GM12878 (cell line): ENCODE data around the gene SLC39A2. TPM values are rescaled to one million over a fixed set of nuclear protein-coding genes. Genes with fewer than 3 reads are reported as not detected.

Source experiments
- ATAC-seq: fragments of 200-7000 bp; cut with Tn5 transposase; 3 replicates; pipeline ENCODE4 v1.9.1; 2020; ENCODE audit warnings: mild to moderate bottlenecking, moderate library complexity
- BruUV-seq: library from RNA; stranded (reverse); fragments of 400-500 nt; replicated peaks from 2 replicates; lab custom pipeline; 2021; lab: Mats Ljungman, UMichigan
- CTCF ChIA-PET: fragments of 300-600 bp; sonication (Branson Sonifier 250); formaldehyde crosslinking; extraction: SDS; loops from one replicate; lab custom pipeline; 2021; ENCODE audit warnings: inconsistent platforms; lab: Yijun Ruan, JAX
- POLR2A ChIA-PET: fragments of 350-600 bp; formaldehyde crosslinking; extraction: SDS; loops from one replicate; lab custom pipeline; 2021; ENCODE audit warnings: inconsistent platforms; lab: Charles Lee
- RAD21 ChIA-PET: fragments of 300-600 bp; sonication (Branson Sonifier 250); formaldehyde crosslinking; loops from one replicate; lab custom pipeline; 2023; ENCODE audit warnings: antibody characterized with exemption; ENCODE audit not compliant: unreplicated experiment; lab: Charles Lee
- SMC1A ChIA-PET: fragments of 300-600 bp; sonication (Branson Sonifier 250); formaldehyde crosslinking; loops from one replicate; lab custom pipeline; 2023; ENCODE audit not compliant: unreplicated experiment, uncharacterized antibody; lab: Charles Lee
- DNase-seq: peaks from one replicate; pipeline ENCODE4 v3.0.0-alpha.2; 2011; ENCODE audit warnings: low read depth, low spot score
- FAIRE-seq: peaks from 3 replicates; lab custom pipeline; 2011; peaks lifted over from hg19 to GRCh38; lab: Jason Lieb, UNC
- H2AFZ ChIP-seq: 2 replicates; pipeline ENCODE4 v1.6.0; 2011; ENCODE audit warnings: low read depth, low read length, control low read depth; ENCODE audit not compliant: control insufficient read depth
- H3K27ac ChIP-seq: 2 replicates; pipeline ENCODE4 v1.5.1; 2011; ENCODE audit warnings: control low read depth; ENCODE audit not compliant: control insufficient read depth, insufficient read depth
- H3K27me3 ChIP-seq, 2 experiments: replicated peaks in 1 of 2; 2 replicates each; pipeline versions ENCODE4 v1.6.0 to v1.6.1; 2011; ENCODE audit warnings: low read length in 1 of 2; ENCODE audit not compliant: control insufficient read depth in 2 of 2, insufficient read depth in 2 of 2
- H3K36me3 ChIP-seq, 2 experiments: 2 replicates each; pipeline ENCODE4 v1.5.1; 2011; ENCODE audit warnings: low read length in 1 of 2; ENCODE audit not compliant: control insufficient read depth in 2 of 2, insufficient read depth in 2 of 2
- H3K4me1 ChIP-seq: 2 replicates; pipeline ENCODE4 v1.6.1; 2011; ENCODE audit warnings: mild to moderate bottlenecking, low read length, moderate library complexity, mixed read lengths; ENCODE audit not compliant: control insufficient read depth, insufficient read depth
- H3K4me2 ChIP-seq: 2 replicates; pipeline ENCODE4 v1.6.0; 2011; ENCODE audit warnings: control low read depth; ENCODE audit not compliant: control insufficient read depth, insufficient read depth
- H3K4me3 ChIP-seq: fragments of 200-600 bp; sonication (generic); 2 replicates; pipeline ENCODE4 v1.5.1; 2016
- H3K79me2 ChIP-seq: 2 replicates; pipeline ENCODE4 v1.6.0; 2011; ENCODE audit warnings: low read length; ENCODE audit not compliant: control insufficient read depth, insufficient read depth
- H3K9ac ChIP-seq: 2 replicates; pipeline ENCODE4 v1.8.0; 2011; ENCODE audit warnings: low read length, control low read depth, mixed read lengths; ENCODE audit not compliant: control insufficient read depth, insufficient read depth
- H3K9me3 ChIP-seq: replicated peaks from 3 replicates; pipeline ENCODE4 v1.5.1; 2011; ENCODE audit warnings: mild to moderate bottlenecking, low read length; ENCODE audit not compliant: control insufficient read depth, insufficient read depth
- H4K20me1 ChIP-seq: 2 replicates; pipeline ENCODE4 v1.6.0; 2011; ENCODE audit not compliant: control insufficient read depth, insufficient read depth
- CBFB ChIP-seq: IDR thresholded peaks from 2 replicates; pipeline ENCODE4 v1.6.1; 2016; ENCODE audit warnings: antibody characterized with exemption, low read depth
- JUND ChIP-seq: IDR thresholded peaks from 2 replicates; pipeline ENCODE4 v1.6.1; 2012; ENCODE audit warnings: low read depth, mild to moderate bottlenecking, low read length, improper control_type of control experiment, moderate library complexity
- MTA2 ChIP-seq: fragments of 450-650 bp; IDR thresholded peaks from 2 replicates; pipeline ENCODE4 v1.6.1; 2016; ENCODE audit warnings: low read depth, mild to moderate bottlenecking, moderate library complexity
- MTA3 ChIP-seq: IDR thresholded peaks from 2 replicates; pipeline ENCODE4 v1.6.1; 2012; ENCODE audit warnings: low read length, inconsistent platforms, borderline replicate concordance
- MYB ChIP-seq: fragments of 150-350 bp; IDR thresholded peaks from 2 replicates; pipeline ENCODE4 v1.6.1; 2014; ENCODE audit warnings: mild to moderate bottlenecking, low read depth, low read length, borderline replicate concordance
- NR2C1 ChIP-seq: fragments of 450-650 bp; IDR thresholded peaks from 2 replicates; pipeline ENCODE4 v1.6.1; 2017; ENCODE audit warnings: antibody characterized with exemption, mild to moderate bottlenecking, moderate library complexity
- NR2F1 ChIP-seq: fragments of 450-650 bp; conservative IDR thresholded peaks from 2 replicates; pipeline ENCODE4 v1.6.1; 2017; ENCODE audit warnings: mild to moderate bottlenecking
- POLR2AphosphoS2 ChIP-seq: IDR thresholded peaks from 2 replicates; pipeline ENCODE4 v1.6.1; 2011; ENCODE audit warnings: low read depth, mild to moderate bottlenecking, low read length, improper control_type of control experiment, moderate library complexity
- SREBF2 ChIP-seq: IDR thresholded peaks from 2 replicates; pipeline ENCODE4 v1.6.1; 2012; ENCODE audit warnings: mild to moderate bottlenecking, low read length
- WRNIP1 ChIP-seq: IDR thresholded peaks from 2 replicates; pipeline ENCODE4 v1.6.1; 2011; ENCODE audit warnings: low read depth, low read length, improper control_type of control experiment, borderline replicate concordance
- ZBED1 ChIP-seq: IDR thresholded peaks from 2 replicates; pipeline ENCODE4 v1.6.1; 2016; ENCODE audit warnings: borderline replicate concordance
- WGBS: methylation state at CpG from one replicate; pipeline ENCODE4 v1.1.6; 2016; ENCODE audit warnings: low lambda C conversion rate; ENCODE audit not compliant: insufficient replicate concordance, insufficient coverage; ENCODE audit errors: missing lambda C conversion rate; 5-methylcytosine and 5-hydroxymethylcytosine counted together
- in situ Hi-C: fragments of 300-500 bp; cut with MboI; formaldehyde crosslinking; loops from 9 replicates; pipeline ENCODE4 v1.14.3; 2018; ENCODE audit warnings: mixed read lengths
- intact Hi-C: fragments of 100-400 bp; cut with micrococcal nuclease; formaldehyde crosslinking; loops from one replicate; pipeline ENCODE4 v1.14.2; 2022; ENCODE audit not compliant: unreplicated experiment
- polyA plus RNA-seq, 11 experiments: library from polyadenylated mRNA; depleted of rRNA in 4 of 11; unstranded in 6 of 11; stranded (reverse) in 5 of 11; fragments of >200 nt; fragmentation: Nextera tagmentation in 4 of 11; fragmentation: Illumina TruSeq in 1 of 11; extraction: Ambion mirVana in 4 of 11; extraction: Trizol in 1 of 11; gene quantifications; 1 replicate in 1 of 11; 2 replicates in 10 of 11; pipeline versions ENCODE4 v1.2.1 to v1.2.3, GENCODE V29; 2011 to 2016; ENCODE audit warnings: inconsistent platforms in 2 of 11, missing spikeins in 2 of 11, low read depth in 1 of 11
- total RNA-seq, 4 experiments: library from RNA; depleted of rRNA in 3 of 4; stranded (reverse); fragments of >200 nt in 3 of 4; fragmentation: Illumina TruSeq in 1 of 4; extraction: Trizol in 1 of 4; gene quantifications; 2 replicates each; pipeline versions ENCODE4 v1.2.1 to v1.2.3, GENCODE V29; 2013 to 2021
- TF ChIP-seq, protein P1 (sequence below): IDR thresholded peaks from 2 replicates; pipeline ENCODE4 v1.6.1; 2012; ENCODE audit warnings: mild to moderate bottlenecking, low read depth, low read length

The SLC39A2 gene
- total and polyA plus RNA-seq, 10 of the 15 experiments (the other 5 are each of a cell fraction or from before 2014, with no cell fraction given), result 0.06 to 0.14 (median 0.11) TPM; not detected in 6

GRCh38 chr14:20978687-20979086 lies 20.4 kb upstream of the SLC39A2 start (continued):
- TF ChIP-seq, protein P1, sequence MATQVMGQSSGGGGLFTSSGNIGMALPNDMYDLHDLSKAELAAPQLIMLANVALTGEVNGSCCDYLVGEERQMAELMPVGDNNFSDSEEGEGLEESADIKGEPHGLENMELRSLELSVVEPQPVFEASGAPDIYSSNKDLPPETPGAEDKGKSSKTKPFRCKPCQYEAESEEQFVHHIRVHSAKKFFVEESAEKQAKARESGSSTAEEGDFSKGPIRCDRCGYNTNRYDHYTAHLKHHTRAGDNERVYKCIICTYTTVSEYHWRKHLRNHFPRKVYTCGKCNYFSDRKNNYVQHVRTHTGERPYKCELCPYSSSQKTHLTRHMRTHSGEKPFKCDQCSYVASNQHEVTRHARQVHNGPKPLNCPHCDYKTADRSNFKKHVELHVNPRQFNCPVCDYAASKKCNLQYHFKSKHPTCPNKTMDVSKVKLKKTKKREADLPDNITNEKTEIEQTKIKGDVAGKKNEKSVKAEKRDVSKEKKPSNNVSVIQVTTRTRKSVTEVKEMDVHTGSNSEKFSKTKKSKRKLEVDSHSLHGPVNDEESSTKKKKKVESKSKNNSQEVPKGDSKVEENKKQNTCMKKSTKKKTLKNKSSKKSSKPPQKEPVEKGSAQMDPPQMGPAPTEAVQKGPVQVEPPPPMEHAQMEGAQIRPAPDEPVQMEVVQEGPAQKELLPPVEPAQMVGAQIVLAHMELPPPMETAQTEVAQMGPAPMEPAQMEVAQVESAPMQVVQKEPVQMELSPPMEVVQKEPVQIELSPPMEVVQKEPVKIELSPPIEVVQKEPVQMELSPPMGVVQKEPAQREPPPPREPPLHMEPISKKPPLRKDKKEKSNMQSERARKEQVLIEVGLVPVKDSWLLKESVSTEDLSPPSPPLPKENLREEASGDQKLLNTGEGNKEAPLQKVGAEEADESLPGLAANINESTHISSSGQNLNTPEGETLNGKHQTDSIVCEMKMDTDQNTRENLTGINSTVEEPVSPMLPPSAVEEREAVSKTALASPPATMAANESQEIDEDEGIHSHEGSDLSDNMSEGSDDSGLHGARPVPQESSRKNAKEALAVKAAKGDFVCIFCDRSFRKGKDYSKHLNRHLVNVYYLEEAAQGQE, result no peak
- TF ChIP-seq MYB, result no peak

GRCh38 chr14:20980906-20981305 lies 18.2 kb upstream of the SLC39A2 start:
- no peak overlapping the region for H3K9ac ChIP-seq
- no peaks in the 10 kb centered on the region for H4K20me1 ChIP-seq
- BruUV-seq, result no TSS peak
- ChIA-PET POLR2A (no interaction called here), SMC1A (no interaction called here), CTCF (interaction anchor here (0.7 to 1.4 kb wide), 3 partner anchors 9 to 219 kb away, joined by 3 to 6 read pairs (median 3); no protein-coding TSS in a partner anchor), RAD21 (interaction anchor here (1.3 kb wide), 1 partner anchor 34 kb away, joined by 4 read pairs; no protein-coding TSS in a partner anchor)
- TF ChIP-seq CBFB (no peak), JUND (no peak), ZBED1 (no peak), WRNIP1 (no peak), MTA3 (no peak), MYB (no peak), NR2C1 (no peak), MTA2 (no peak), SREBF2 (no peak), NR2F1 (no peak), POLR2AphosphoS2 (no peak)
- TF ChIP-seq, protein P1, result no peak
- no peak overlapping the region for H3K4me2 ChIP-seq
- DNase-seq (no peak), ATAC-seq (no peak), FAIRE-seq (no peak)
- H3K36me3 ChIP-seq, result no peaks in the 10 kb centered on the region
- no peaks in the 10 kb centered on the region for H3K79me2 ChIP-seq
- 0% methylated on average over 1 of the region's 1 CpG for WGBS
- H3K9me3 ChIP-seq, result no peaks in the 10 kb centered on the region
- in situ Hi-C loops (no loop called here), intact Hi-C loops (no loop called here)
- no peak overlapping the region for H3K27ac ChIP-seq
- no peaks in the 10 kb centered on the region for H3K27me3 ChIP-seq
- no peak overlapping the region for H3K4me3 ChIP-seq
- no peak overlapping the region for H2AFZ ChIP-seq
- no peaks in the 10 kb centered on the region for H3K4me1 ChIP-seq
